IMR-90 (cell line): ENCODE measurements around the gene MYO1F. TPM values are rescaled to one million over a fixed set of nuclear protein-coding genes. Genes with fewer than 3 reads are reported as not detected.
"Not testable (repeated sequence)": the region's sequence is repeated elsewhere in the genome, so short reads cannot be mapped to it uniquely, and the experiment has no call there.

Source experiments
- ATAC-seq: fragments of 200-7000 bp; cut with Tn5 transposase; 2 replicates; pipeline ENCODE4 v1.9.1; 2020; ENCODE audit warnings: low read depth, mild to moderate bottlenecking, moderate library complexity
- BruUV-seq: library from RNA; stranded (reverse); fragments of 400-500 nt; replicated peaks from 2 replicates; lab custom pipeline; 2021; lab: Mats Ljungman, UMichigan
- CTCF ChIA-PET: fragments of 300-600 bp; formaldehyde crosslinking; extraction: SDS; loops from one replicate; lab custom pipeline; 2021; ENCODE audit warnings: antibody characterized with exemption; lab: Yijun Ruan, JAX
- POLR2A ChIA-PET: fragments of 300-600 bp; sonication (Branson Sonifier 250); formaldehyde crosslinking; loops from one replicate; lab custom pipeline; 2022; ENCODE audit warnings: antibody characterized with exemption; ENCODE audit not compliant: unreplicated experiment; lab: Charles Lee
- DNase-seq: peaks from one replicate; pipeline ENCODE4 v3.0.0; 2013
- H2AFZ ChIP-seq: replicated peaks from 2 replicates; pipeline ENCODE3; 2013; ENCODE audit warnings: low read length, mild to moderate bottlenecking; ENCODE audit not compliant: poor library complexity
- H2AK5ac ChIP-seq: 2 replicates; pipeline ENCODE4 v1.6.1; 2013; ENCODE audit warnings: low read depth, low read length, inconsistent platforms
- H2AK9ac ChIP-seq: replicated peaks from 2 replicates; pipeline ENCODE3; 2013; ENCODE audit warnings: mild to moderate bottlenecking, low read depth, low read length, moderate library complexity; ENCODE audit not compliant: poor library complexity
- H2BK120ac ChIP-seq: 2 replicates; pipeline ENCODE4 v1.6.1; 2013; ENCODE audit warnings: low read depth, low read length, inconsistent platforms
- H2BK15ac ChIP-seq: 3 replicates; pipeline ENCODE4 v1.6.1; 2013; ENCODE audit warnings: low read depth, low read length, inconsistent platforms
- H2BK20ac ChIP-seq: 2 replicates; pipeline ENCODE4 v1.6.1; 2013; ENCODE audit warnings: low read depth, mild to moderate bottlenecking, inconsistent platforms, low read length, moderate library complexity
- H2BK5ac ChIP-seq: 2 replicates; pipeline ENCODE4 v1.6.1; 2013; ENCODE audit warnings: mild to moderate bottlenecking, low read depth, low read length, inconsistent platforms; ENCODE audit not compliant: poor library complexity, severe bottlenecking
- H3K14ac ChIP-seq: replicated peaks from 2 replicates; pipeline ENCODE4 v1.6.1; 2013; ENCODE audit warnings: low read depth, low read length, inconsistent platforms
- H3K18ac ChIP-seq: 2 replicates; pipeline ENCODE4 v1.6.1; 2013; ENCODE audit warnings: low read depth, low read length, control low read depth
- H3K23ac ChIP-seq: 2 replicates; pipeline ENCODE4 v1.6.1; 2013; ENCODE audit warnings: low read depth, low read length, inconsistent platforms
- H3K27ac ChIP-seq: 2 replicates; pipeline ENCODE4 v1.5.1; 2013; ENCODE audit warnings: mild to moderate bottlenecking, control low read depth, low read length; ENCODE audit not compliant: insufficient read depth
- H3K27me3 ChIP-seq: 2 replicates; pipeline ENCODE4 v1.6.1; 2013; ENCODE audit warnings: low read length; ENCODE audit not compliant: control insufficient read depth, insufficient read depth
- H3K36me3 ChIP-seq: 2 replicates; pipeline ENCODE4 v1.6.1; 2013; ENCODE audit warnings: low read length, mixed read lengths; ENCODE audit not compliant: control insufficient read depth, insufficient read depth
- H3K4ac ChIP-seq: 2 replicates; pipeline ENCODE4 v1.6.1; 2013; ENCODE audit warnings: low read depth, low read length, inconsistent platforms
- H3K4me1 ChIP-seq: 2 replicates; pipeline ENCODE4 v1.6.1; 2013; ENCODE audit warnings: low read length, mixed read lengths; ENCODE audit not compliant: control insufficient read depth, insufficient read depth
- H3K4me2 ChIP-seq: 2 replicates; pipeline ENCODE4 v1.6.1; 2013; ENCODE audit warnings: low read depth, mild to moderate bottlenecking, control low read depth, low read length, moderate library complexity
- H3K4me3 ChIP-seq: 2 replicates; pipeline ENCODE4 v1.5.1; 2013; ENCODE audit warnings: low read depth, mild to moderate bottlenecking, control low read depth, low read length, moderate library complexity; ENCODE audit not compliant: insufficient read depth
- H3K56ac ChIP-seq: 2 replicates; pipeline ENCODE4 v1.6.1; 2013; ENCODE audit warnings: low read length, inconsistent platforms; ENCODE audit not compliant: insufficient read depth; ENCODE audit errors: extremely low read depth
- H3K79me1 ChIP-seq, 2 experiments: 2 replicates each; pipeline ENCODE4 v1.6.1; 2013; ENCODE audit warnings: low read length in 2 of 2, inconsistent platforms in 1 of 2, low read depth in 1 of 2
- H3K9ac ChIP-seq: 2 replicates; pipeline ENCODE4 v1.6.1; 2013; ENCODE audit warnings: low read depth, low read length, control low read depth
- H3K9me1 ChIP-seq: 2 replicates; pipeline ENCODE4 v1.6.1; 2013; ENCODE audit warnings: low read length, inconsistent platforms; ENCODE audit not compliant: insufficient read depth
- H3K9me3 ChIP-seq: 2 replicates; pipeline ENCODE4 v1.6.1; 2013; ENCODE audit warnings: low read length; ENCODE audit not compliant: control insufficient read depth, insufficient read depth
- H4K20me1 ChIP-seq: 2 replicates; pipeline ENCODE4 v1.6.1; 2013; ENCODE audit warnings: low read length, inconsistent platforms; ENCODE audit not compliant: insufficient read depth
- H4K5ac ChIP-seq: 2 replicates; pipeline ENCODE4 v1.6.1; 2013; ENCODE audit warnings: mild to moderate bottlenecking, low read depth, low read length, control low read depth
- H4K8ac ChIP-seq, 2 experiments: 2 replicates each; pipeline ENCODE4 v1.6.1; 2013; ENCODE audit warnings: low read depth in 2 of 2, low read length in 2 of 2, control low read depth in 1 of 2, inconsistent platforms in 1 of 2
- H4K91ac ChIP-seq: 2 replicates; pipeline ENCODE4 v1.6.1; 2013; ENCODE audit warnings: low read depth, low read length, inconsistent platforms; ENCODE audit not compliant: insufficient read depth
- BHLHE40 ChIP-seq: fragments of 150-350 bp; IDR thresholded peaks from 2 replicates; pipeline ENCODE4 v1.6.1; 2016; ENCODE audit warnings: mild to moderate bottlenecking, low read depth, low read length
- FOS ChIP-seq: fragments of 150-350 bp; IDR thresholded peaks from 2 replicates; pipeline ENCODE4 v1.6.1; 2016; ENCODE audit warnings: low read depth, low read length
- MXI1 ChIP-seq: IDR thresholded peaks from 2 replicates; pipeline ENCODE4 v1.6.1; 2012; ENCODE audit warnings: low read depth, mild to moderate bottlenecking, low read length, moderate library complexity, borderline replicate concordance
- NFE2L2 ChIP-seq: fragments of 150-350 bp; IDR thresholded peaks from 2 replicates; pipeline ENCODE4 v1.6.1; 2016; ENCODE audit warnings: low read depth, mild to moderate bottlenecking, low read length
- POLR2A ChIP-seq: IDR thresholded peaks from 2 replicates; pipeline ENCODE4 v1.6.1; 2012; ENCODE audit warnings: mild to moderate bottlenecking, low read depth, low read length
- RFX5 ChIP-seq: IDR thresholded peaks from 2 replicates; pipeline ENCODE4 v1.8.0; 2012; ENCODE audit warnings: low read depth, mild to moderate bottlenecking, low read length, moderate library complexity
- SMC3 ChIP-seq: fragments of 150-350 bp; IDR thresholded peaks from 2 replicates; pipeline ENCODE4 v1.6.1; 2016; ENCODE audit warnings: low read depth, mild to moderate bottlenecking, antibody characterized with exemption, low read length, moderate library complexity
- WGBS, 2 experiments: methylation state at CpG; one replicate each; pipeline versions ENCODE4 v1.1.5 to v1.1.7; 2013; ENCODE audit warnings: missing lambda C conversion rate in 2 of 2; ENCODE audit not compliant: insufficient read length in 1 of 2; ENCODE audit errors: extremely low coverage in 2 of 2; 5-methylcytosine and 5-hydroxymethylcytosine counted together
- dilution Hi-C: fragments of 300-500 bp; cut with HindIII; formaldehyde crosslinking; loops from one replicate; pipeline ENCODE4 v1.14.3; 2018; ENCODE audit warnings: low sequenced_read_pairs; ENCODE audit not compliant: unreplicated experiment
- in situ Hi-C: fragments of 300-500 bp; cut with MboI; formaldehyde crosslinking; loops from 3 replicates; pipeline ENCODE4 v1.14.3; 2019; ENCODE audit warnings: low sequenced_read_pairs, inconsistent platforms, mixed read lengths
- intact Hi-C: fragments of 100-400 bp; cut with micrococcal nuclease; formaldehyde crosslinking; loops from 2 replicates; pipeline ENCODE4 v1.10.0; 2022
- polyA plus RNA-seq, 3 experiments: library from polyadenylated mRNA; depleted of rRNA; stranded (reverse); fragments of >200 nt; gene quantifications; 2 replicates each; pipeline ENCODE4 v1.2.3, GENCODE V29; 2012; ENCODE audit warnings: low replicate concordance in 1 of 3
- total RNA-seq: library from RNA; depleted of rRNA; stranded (reverse); fragments of >200 nt; gene quantifications from 2 replicates; pipeline ENCODE4 v1.2.3, GENCODE V29; 2012
- TF ChIP-seq, protein P1 (sequence below): conservative IDR thresholded peaks from 2 replicates; pipeline ENCODE4 v1.5.1; 2012; ENCODE audit warnings: mild to moderate bottlenecking, low read depth, low read length, improper control_type of control experiment

Gene MYO1F
- total and polyA plus RNA-seq, 2 of the 4 experiments (the other 2 are of a cell fraction) = 0.14 to 0.18 TPM

GRCh38 chr19:8557642-8558238 lies 19.5 kb downstream of the MYO1F start:
- no peak overlapping the region for H3K9ac ChIP-seq

DNA sequence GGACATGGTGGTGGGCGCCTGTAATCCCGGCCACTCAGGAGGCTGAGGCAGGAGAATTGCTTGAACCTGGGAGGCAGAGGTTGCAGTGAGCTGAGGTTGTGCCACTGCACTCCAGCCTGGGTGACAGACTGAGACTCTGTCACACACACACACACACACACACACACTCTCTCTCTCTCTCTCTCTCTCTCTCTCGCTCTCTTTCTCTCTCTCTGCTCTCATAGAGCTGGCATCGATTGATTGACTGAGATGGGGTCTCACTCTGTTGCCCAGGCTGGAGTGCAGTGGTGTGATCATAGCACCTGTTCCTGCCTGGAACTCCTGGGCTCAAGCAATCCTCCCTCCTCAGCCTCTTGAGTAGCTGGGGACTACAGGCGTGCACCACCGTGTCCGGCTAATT lies 23.5 kb downstream of the MYO1F start:
- H3K27ac ChIP-seq, H4K20me1 ChIP-seq, H3K9me1 ChIP-seq, H3K56ac ChIP-seq, H3K9ac ChIP-seq, H3K4ac ChIP-seq, dilution Hi-C loops, BruUV-seq, H2BK15ac ChIP-seq, H3K23ac ChIP-seq, H4K8ac ChIP-seq, H3K4me2 ChIP-seq, H3K79me1 ChIP-seq, ATAC-seq, H3K9me3 ChIP-seq, H3K4me3 ChIP-seq, H3K4me1 ChIP-seq, H3K14ac ChIP-seq, POLR2A ChIA-PET, DNase-seq, CTCF ChIA-PET, H4K91ac ChIP-seq, intact Hi-C loops, H4K5ac ChIP-seq, in situ Hi-C loops, H3K36me3 ChIP-seq, H2BK120ac ChIP-seq, H3K18ac ChIP-seq, H2AK5ac ChIP-seq, H2BK20ac ChIP-seq, H2BK5ac ChIP-seq, H2AFZ ChIP-seq, H3K27me3 ChIP-seq, H2AK9ac ChIP-seq: not testable (repeated sequence)
- no CpG with 5 or more reads among the region's 7 CpGs for WGBS, 2 experiments

More at GRCh38 chr19:8557642-8558238, 19.5 kb downstream of the MYO1F start:
- Histone ChIP-seq H4K20me1 (no peaks in the 10 kb centered on the region), H3K4ac (no peak overlapping the region), H2BK20ac (no peak overlapping the region), H3K4me3 (no peak overlapping the region), H3K9me1 (no peaks in the 10 kb centered on the region; the same call in 1 of the 2 replicates), H2AK5ac (0 out of 2 replicates have a peak overlapping the region, but pooled peaks have one; percentile 9), H2BK120ac (no peak overlapping the region), H3K9me3 (no peaks in the 10 kb centered on the region), H3K56ac (no peak overlapping the region), H2BK15ac (no peak overlapping the region), H3K4me2 (no peak overlapping the region), H3K79me1 (no peaks in the 10 kb centered on the region), H2BK5ac (no peak overlapping the region), H2AK9ac (no peak overlapping the region), H4K91ac (no peak overlapping the region), H3K23ac (no peak overlapping the region; the same call in 1 of the 2 replicates), H3K18ac (no peak overlapping the region), H3K36me3 (no peaks in the 10 kb centered on the region), H3K4me1 (no peaks in the 10 kb centered on the region), H3K27me3 (no peaks in the 10 kb centered on the region), H3K27ac (no peak overlapping the region), H4K8ac (no peak overlapping the region), H2AFZ (no peak overlapping the region), H3K14ac (no peak overlapping the region), H4K5ac (no peak overlapping the region)
- CTCF ChIA-PET = no interaction called here
- intact Hi-C loops (no loop called here), in situ Hi-C loops (no loop called here), dilution Hi-C loops (no loop called here)
- no peak for DNase-seq
- TF ChIP-seq POLR2A = no peak
- no peak for TF ChIP-seq FOS
- no peak for TF ChIP-seq RFX5
- no peak for TF ChIP-seq BHLHE40
- TF ChIP-seq MXI1 = no peak
- TF ChIP-seq SMC3 = no peak
- no peak for TF ChIP-seq NFE2L2
- TF ChIP-seq, protein P1, sequence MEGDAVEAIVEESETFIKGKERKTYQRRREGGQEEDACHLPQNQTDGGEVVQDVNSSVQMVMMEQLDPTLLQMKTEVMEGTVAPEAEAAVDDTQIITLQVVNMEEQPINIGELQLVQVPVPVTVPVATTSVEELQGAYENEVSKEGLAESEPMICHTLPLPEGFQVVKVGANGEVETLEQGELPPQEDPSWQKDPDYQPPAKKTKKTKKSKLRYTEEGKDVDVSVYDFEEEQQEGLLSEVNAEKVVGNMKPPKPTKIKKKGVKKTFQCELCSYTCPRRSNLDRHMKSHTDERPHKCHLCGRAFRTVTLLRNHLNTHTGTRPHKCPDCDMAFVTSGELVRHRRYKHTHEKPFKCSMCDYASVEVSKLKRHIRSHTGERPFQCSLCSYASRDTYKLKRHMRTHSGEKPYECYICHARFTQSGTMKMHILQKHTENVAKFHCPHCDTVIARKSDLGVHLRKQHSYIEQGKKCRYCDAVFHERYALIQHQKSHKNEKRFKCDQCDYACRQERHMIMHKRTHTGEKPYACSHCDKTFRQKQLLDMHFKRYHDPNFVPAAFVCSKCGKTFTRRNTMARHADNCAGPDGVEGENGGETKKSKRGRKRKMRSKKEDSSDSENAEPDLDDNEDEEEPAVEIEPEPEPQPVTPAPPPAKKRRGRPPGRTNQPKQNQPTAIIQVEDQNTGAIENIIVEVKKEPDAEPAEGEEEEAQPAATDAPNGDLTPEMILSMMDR = no peak
- no TSS peak for BruUV-seq
- peak; percentile 19; the same call in 1 of the 2 replicates for ATAC-seq
- 54% methylated on average over 3 of the region's 6 CpGs; no CpG with 5 or more reads in 1 of the 2 experiments for WGBS, 2 experiments
- POLR2A ChIA-PET = no interaction called here
